Prostate gland (tissue), 2 donors: ENCODE data around the gene PDK4. TPM values are rescaled to one million over a fixed set of nuclear protein-coding genes. Genes with fewer than 3 reads are reported as not detected.

ENCODE experiments used
- DNase-seq: peaks from one replicate; pipeline ENCODE4 v3.0.0-alpha.2; 2019; ENCODE audit warnings: low spot score
- H3K27ac ChIP-seq, 2 donors: fragments of 200-600 bp; sonication (generic); 2 replicates each; pipeline ENCODE4 v1.5.1; 2017 to 2019
- H3K27me3 ChIP-seq: fragments of 200-600 bp; sonication (generic); replicated peaks from 2 replicates; pipeline ENCODE4 v1.5.1; 2019; ENCODE audit not compliant: insufficient read depth
- H3K36me3 ChIP-seq, 2 donors: fragments of 200-600 bp; sonication (generic); 1 replicate in 1 of 2; 2 replicates in 1 of 2; pipeline versions ENCODE4 v1.5.1 to v1.8.1; 2017 to 2019
- H3K4me1 ChIP-seq: fragments of 200-600 bp; sonication (generic); replicated peaks from 2 replicates; pipeline ENCODE4 v1.5.1; 2019
- H3K4me3 ChIP-seq, 2 donors: fragments of 200-600 bp; sonication (generic); 2 replicates each; pipeline ENCODE4 v1.5.1; 2017 to 2019
- H3K9me3 ChIP-seq: fragments of 200-600 bp; sonication (generic); 2 replicates; pipeline ENCODE4 v1.5.1; 2017
- POLR2A ChIP-seq: fragments of 450-650 bp; IDR thresholded peaks from one replicate; pipeline ENCODE4 v1.6.1; 2016; ENCODE audit warnings: antibody characterized with exemption, mild to moderate bottlenecking
- POLR2AphosphoS5 ChIP-seq: sonication (generic); formaldehyde crosslinking; IDR thresholded peaks from one replicate; pipeline ENCODE4 v1.6.1; 2017; ENCODE audit warnings: antibody characterized with exemption
- WGBS: methylation state at CpG from one replicate; pipeline ENCODE4 v1.1.5; 2018; 5-methylcytosine and 5-hydroxymethylcytosine counted together
- intact Hi-C: fragments of 100-400 bp; cut with DNase I; formaldehyde crosslinking; loops from one replicate; pipeline ENCODE4 v1.14.2; 2022
- total RNA-seq, 2 donors: library from RNA; depleted of rRNA; stranded (reverse); fragments of >200 nt; gene quantifications; one replicate each; pipeline ENCODE4 v1.1.0, GENCODE V29; 2016
- TF ChIP-seq, protein P1 (sequence below), 4 experiments: fragments of 200-600 bp in 2 of 4; fragments of 450-650 bp in 2 of 4; sonication (generic) in 2 of 4; IDR thresholded peaks; 1 replicate in 3 of 4; 2 replicates in 1 of 4; pipeline ENCODE4 v1.5.1; 2016 to 2019; ENCODE audit warnings: antibody characterized with exemption in 4 of 4, mild to moderate bottlenecking in 2 of 4, moderate library complexity in 2 of 4

PDK4 gene
- total RNA-seq, 2 donors from 2014 or later: 61.3 to 65.5 TPM

DNA sequence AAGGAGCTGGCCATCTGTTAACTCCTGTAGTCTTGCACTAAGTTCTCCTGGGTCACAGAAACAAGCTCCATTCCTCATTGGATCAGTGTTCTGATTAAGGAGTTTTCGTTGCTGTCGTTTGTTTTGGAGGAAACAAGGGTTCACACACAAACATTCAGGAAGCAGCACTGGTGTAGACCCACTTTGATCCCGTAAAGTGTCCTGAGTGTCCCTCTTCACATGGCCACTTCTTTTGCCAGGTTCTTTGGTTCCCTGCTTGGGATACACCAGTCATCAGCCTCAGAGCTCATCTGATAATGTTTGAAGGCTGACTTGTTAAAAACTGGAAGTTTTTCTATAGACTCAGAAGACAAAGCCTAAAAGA, 10.9 kb downstream of the PDK4 start:
- intact Hi-C loops: no loop called here
- DNase-seq: no peak
- peaks cover 0 to 11% of the 10 kb centered on the region in 2 donors for H3K36me3 ChIP-seq
- 73% methylated on average over 3 of the region's 3 CpGs for WGBS
- H3K9me3 ChIP-seq: no peaks in the 10 kb centered on the region
- H3K27me3 ChIP-seq: no peaks in the 10 kb centered on the region
- H3K27ac ChIP-seq: no peak overlapping the region
- H3K4me3 ChIP-seq: no peak overlapping the region
- H3K4me1 ChIP-seq: peaks cover 3% of the 10 kb centered on the region
- TF ChIP-seq POLR2AphosphoS5 (no peak), POLR2A (no peak)
- TF ChIP-seq, protein P1, sequence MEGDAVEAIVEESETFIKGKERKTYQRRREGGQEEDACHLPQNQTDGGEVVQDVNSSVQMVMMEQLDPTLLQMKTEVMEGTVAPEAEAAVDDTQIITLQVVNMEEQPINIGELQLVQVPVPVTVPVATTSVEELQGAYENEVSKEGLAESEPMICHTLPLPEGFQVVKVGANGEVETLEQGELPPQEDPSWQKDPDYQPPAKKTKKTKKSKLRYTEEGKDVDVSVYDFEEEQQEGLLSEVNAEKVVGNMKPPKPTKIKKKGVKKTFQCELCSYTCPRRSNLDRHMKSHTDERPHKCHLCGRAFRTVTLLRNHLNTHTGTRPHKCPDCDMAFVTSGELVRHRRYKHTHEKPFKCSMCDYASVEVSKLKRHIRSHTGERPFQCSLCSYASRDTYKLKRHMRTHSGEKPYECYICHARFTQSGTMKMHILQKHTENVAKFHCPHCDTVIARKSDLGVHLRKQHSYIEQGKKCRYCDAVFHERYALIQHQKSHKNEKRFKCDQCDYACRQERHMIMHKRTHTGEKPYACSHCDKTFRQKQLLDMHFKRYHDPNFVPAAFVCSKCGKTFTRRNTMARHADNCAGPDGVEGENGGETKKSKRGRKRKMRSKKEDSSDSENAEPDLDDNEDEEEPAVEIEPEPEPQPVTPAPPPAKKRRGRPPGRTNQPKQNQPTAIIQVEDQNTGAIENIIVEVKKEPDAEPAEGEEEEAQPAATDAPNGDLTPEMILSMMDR (IDR thresholded peaks at IDR 0.05): no peak

DNA sequence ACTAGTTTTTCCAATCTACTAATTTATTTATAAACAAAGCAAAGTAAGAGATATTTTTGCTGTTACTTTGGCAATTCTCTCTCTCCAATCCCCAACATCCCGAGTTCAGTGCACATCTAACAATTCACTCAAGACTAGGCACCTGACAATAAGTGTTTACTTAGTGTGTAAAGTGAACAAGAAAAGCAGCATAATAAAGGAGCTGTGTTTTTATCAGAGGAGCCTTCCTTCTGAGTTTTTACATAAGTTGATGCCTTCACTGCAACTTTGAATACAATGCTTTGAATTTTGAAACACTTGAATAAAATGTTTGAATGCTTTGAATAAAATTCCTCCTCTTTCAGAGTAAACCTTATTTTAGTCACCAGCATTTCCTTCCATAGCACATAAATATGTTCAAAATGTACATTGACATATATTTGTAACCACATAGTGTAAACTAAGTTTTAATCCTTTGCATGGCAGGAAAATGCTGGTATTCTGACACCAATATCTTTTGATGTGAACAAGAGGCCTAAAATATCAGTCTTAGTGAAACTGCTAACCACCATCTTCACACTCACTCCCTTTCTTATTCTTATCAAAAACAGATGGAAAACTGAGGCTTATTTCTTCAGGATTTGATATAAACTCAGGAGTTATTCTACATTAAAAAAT, 11.4 kb downstream of the PDK4 start:
- no peaks in the 10 kb centered on the region for H3K9me3 ChIP-seq
- 73% methylated on average over 1 of the region's 1 CpG for WGBS
- no peak overlapping the region for H3K4me3 ChIP-seq
- DNase-seq: no peak
- TF ChIP-seq POLR2A (no peak), POLR2AphosphoS5 (no peak)
- TF ChIP-seq, protein P1 (IDR thresholded peaks at IDR 0.05): no peak
- peaks cover 3% of the 10 kb centered on the region for H3K4me1 ChIP-seq
- H3K27me3 ChIP-seq: no peaks in the 10 kb centered on the region
- peaks cover 0 to 11% of the 10 kb centered on the region in 2 donors for H3K36me3 ChIP-seq
- intact Hi-C loops: no loop called here
- no peak overlapping the region for H3K27ac ChIP-seq

DNA sequence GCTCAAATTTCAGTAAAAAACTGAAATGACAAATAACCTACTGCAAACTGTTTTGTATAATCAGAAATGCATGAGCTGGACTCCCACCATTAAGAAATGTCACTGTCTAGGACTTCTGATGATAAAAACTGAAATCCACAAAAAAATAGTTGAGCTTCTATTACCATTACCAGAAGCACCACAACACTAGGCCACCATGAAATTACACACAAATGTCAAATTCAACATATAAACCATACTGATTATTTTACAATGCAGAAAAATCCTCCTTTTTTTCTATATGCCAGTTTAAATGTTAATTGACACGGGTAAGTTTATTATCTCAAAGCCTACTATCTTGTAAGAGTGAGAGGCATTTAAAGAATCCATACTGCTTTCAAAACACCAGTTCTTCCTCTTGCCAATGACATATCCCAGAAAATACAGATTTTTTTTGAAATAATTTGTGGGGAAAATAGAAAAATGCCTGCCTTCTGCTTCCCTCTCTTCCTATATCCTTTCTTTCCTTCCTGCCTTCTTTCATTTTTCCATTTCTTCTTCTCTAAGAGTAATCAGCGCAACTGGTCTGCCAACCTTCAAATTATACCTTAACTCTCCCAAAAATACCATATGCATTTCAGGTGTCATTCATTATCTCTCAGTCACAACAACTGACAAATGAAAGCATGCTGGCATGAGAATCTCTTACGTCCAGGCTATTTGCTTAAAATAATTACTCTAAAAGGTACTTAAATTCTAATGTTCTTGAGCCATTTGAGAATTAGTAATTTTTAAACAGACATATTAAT, 12.3 kb downstream of the PDK4 start:
- TF ChIP-seq POLR2A: no peak
- TF ChIP-seq POLR2AphosphoS5: no peak
- TF ChIP-seq, protein P1 (IDR thresholded peaks at IDR 0.05): no peak
- Histone ChIP-seq H3K4me3 (no peak overlapping the region), H3K4me1 (peaks cover 3% of the 10 kb centered on the region), H3K36me3 (peaks cover 0 to 11% of the 10 kb centered on the region in 2 donors), H3K9me3 (no peaks in the 10 kb centered on the region), H3K27ac (no peak overlapping the region), H3K27me3 (no peaks in the 10 kb centered on the region)
- 64% methylated on average over 3 of the region's 3 CpGs for WGBS
- intact Hi-C loops: no loop called here
- no peak for DNase-seq

DNA sequence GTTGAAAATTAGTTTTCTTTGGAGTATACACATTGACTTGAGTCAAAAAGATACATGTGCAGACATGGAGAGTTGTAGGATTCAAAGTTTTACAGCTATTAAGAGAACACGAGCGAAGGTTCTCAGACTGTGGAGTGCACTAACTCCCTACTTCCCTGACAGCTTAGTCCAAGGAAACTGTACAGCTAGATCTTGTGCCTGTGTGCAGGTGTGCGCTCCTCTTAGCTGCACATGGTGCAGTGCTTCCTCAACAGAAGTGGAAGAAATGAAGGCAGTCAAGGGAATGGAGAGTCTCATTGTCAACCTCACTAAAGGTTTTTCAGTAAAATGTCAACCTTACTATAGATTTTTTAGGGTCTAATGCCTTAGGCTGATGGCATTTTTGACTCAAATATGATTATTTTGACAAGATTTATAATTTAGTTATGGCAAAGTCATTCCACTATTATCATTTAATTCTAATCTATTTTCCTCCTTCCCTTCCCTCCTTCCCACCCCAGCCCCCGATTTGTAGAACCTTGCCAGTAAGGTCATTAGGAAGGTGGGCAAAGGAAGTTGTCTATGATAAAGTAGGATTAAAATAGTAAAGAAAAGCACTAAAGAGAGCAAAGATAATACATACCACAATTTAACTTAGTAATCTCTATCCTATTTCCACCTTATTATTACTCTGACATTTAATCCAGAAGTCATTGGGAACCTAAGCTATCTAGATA, 13.6 kb downstream of the PDK4 start:
- no peak for DNase-seq

More for the DNA sequence above, 13.6 kb downstream of the PDK4 start:
- Histone ChIP-seq H3K4me1 (peaks cover 2% of the 10 kb centered on the region), H3K9me3 (no peaks in the 10 kb centered on the region), H3K27ac (no peak overlapping the region), H3K36me3 (peaks cover 0 to 11% of the 10 kb centered on the region in 2 donors), H3K4me3 (no peak overlapping the region), H3K27me3 (no peaks in the 10 kb centered on the region)
- TF ChIP-seq, protein P1 (IDR thresholded peaks at IDR 0.05): no peak
- TF ChIP-seq POLR2AphosphoS5: no peak
- TF ChIP-seq POLR2A: no peak
- 98% methylated on average over 4 of the region's 4 CpGs for WGBS
- intact Hi-C loops: no loop called here
